ENCODE data around the gene DDR2.

Gene DDR2

DNA sequence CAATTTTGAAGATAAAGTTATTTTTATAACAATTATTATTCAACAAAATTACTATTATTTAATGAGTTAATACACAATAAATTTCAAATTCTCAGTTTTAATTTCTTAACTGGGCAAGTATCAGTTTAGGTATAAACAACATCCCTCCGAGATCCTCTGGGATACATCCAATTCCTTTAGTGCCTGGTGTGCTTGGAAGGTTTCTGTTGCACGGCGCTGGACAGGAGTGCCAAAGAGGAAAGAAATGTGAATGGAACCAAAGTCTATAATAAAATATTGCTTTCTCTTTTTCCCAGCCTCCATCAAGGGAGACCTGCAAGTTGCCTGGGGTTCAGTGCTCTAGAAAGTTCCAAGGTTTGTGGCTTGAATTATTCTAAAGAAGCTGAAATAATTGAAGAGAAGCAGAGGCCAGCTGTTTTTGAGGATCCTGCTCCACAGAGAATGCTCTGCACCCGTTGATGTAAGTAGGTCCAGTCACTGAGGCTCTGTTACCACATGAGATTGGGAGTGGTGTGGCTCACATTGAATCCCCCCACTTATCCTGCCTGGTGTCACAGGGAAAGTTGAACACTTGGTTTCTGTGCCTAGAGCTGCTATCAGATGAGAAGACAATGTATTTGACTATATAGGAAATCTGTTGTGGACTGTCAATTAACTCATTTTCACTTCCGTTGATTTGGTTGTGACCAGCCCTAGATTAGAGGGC, 22.8 kb downstream of the DDR2 start:
- Histone ChIP-seq H3K27me3 (replicated peaks; ENCODE audit: insufficient read depth, low read length) (no peaks in the 10 kb centered on the region), H3K4me1 (ENCODE audit: low read length) (no peaks in the 10 kb centered on the region), H3F3A (ENCODE audit: insufficient read depth, low read length) (no peaks in the 10 kb centered on the region), H2AFZ (ENCODE audit: low read length) (no peak overlapping the region), H4K20me1 (ENCODE audit: insufficient read depth, low read length) (no peaks in the 10 kb centered on the region), H3K36me3 (replicated peaks; ENCODE audit: insufficient read depth, low read length) (no peaks in the 10 kb centered on the region), H3K4me3 (ENCODE audit: low read length) (no peak overlapping the region), H3K9me2 (replicated peaks; ENCODE audit: insufficient read depth, low read length) (no peaks in the 10 kb centered on the region), H3K27ac (ENCODE audit: low read length) (no peak overlapping the region), H3K4me2 (ENCODE audit: low read depth, low read length) (no peak overlapping the region), H3K79me2 (ENCODE audit: low read length) (no peaks in the 10 kb centered on the region), H3K9ac (ENCODE audit: low read length) (no peak overlapping the region), H3K9me3 (replicated peaks; ENCODE audit: insufficient read depth, low read length) (no peaks in the 10 kb centered on the region)
- TF ChIP-seq CTCF (IDR thresholded peaks at IDR 0.05; ENCODE audit: low read length) = no peak
- TF ChIP-seq EZH2phosphoT487 (IDR thresholded peaks at IDR 0.05; ENCODE audit: low read length) = no peak
- no peak for TF ChIP-seq EZH2 (optimal IDR thresholded peaks at IDR 0.05; ENCODE audit: low read depth, low read length)
- DNase-seq = no peak

DNA sequence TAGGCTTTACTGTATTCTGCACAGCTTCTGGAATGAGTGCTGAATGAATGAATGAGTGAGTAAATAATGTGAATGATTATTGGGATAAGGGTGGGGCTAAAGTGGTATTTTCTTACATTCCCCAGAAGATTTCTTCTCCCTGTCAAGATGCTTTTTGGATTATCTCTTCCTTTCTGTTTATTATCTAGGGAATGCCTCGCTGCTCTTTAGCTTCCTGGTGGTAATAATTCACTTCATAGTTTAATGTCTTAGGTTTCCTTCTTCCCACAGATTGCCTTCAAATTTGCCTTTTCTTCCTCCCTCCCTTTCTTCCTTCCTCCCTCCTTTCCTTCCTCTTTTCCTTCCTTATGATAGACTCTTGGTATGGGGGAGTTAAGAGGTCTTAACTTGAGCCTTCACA, 24.0 kb downstream of the DDR2 start:
- no peaks in the 10 kb centered on the region for H3K36me3 ChIP-seq (replicated peaks; ENCODE audit: insufficient read depth, low read length)
- no peaks in the 10 kb centered on the region for H3K9me2 ChIP-seq (replicated peaks; ENCODE audit: insufficient read depth, low read length)
- H3K4me1 ChIP-seq (ENCODE audit: low read length) = no peaks in the 10 kb centered on the region
- H4K20me1 ChIP-seq (ENCODE audit: insufficient read depth, low read length) = no peaks in the 10 kb centered on the region
- H3K9ac ChIP-seq (ENCODE audit: low read length) = no peak overlapping the region
- H3K27me3 ChIP-seq (replicated peaks; ENCODE audit: insufficient read depth, low read length) = no peaks in the 10 kb centered on the region
- TF ChIP-seq EZH2phosphoT487 (IDR thresholded peaks at IDR 0.05; ENCODE audit: low read length) (no peak), EZH2 (optimal IDR thresholded peaks at IDR 0.05; ENCODE audit: low read depth, low read length) (no peak), CTCF (IDR thresholded peaks at IDR 0.05; ENCODE audit: low read length) (no peak)
- no peak overlapping the region for H3K27ac ChIP-seq (ENCODE audit: low read length)
- H3F3A ChIP-seq (ENCODE audit: insufficient read depth, low read length) = no peaks in the 10 kb centered on the region
- no peaks in the 10 kb centered on the region for H3K9me3 ChIP-seq (replicated peaks; ENCODE audit: insufficient read depth, low read length)
- H3K79me2 ChIP-seq (ENCODE audit: low read length) = no peaks in the 10 kb centered on the region
- no peak overlapping the region for H2AFZ ChIP-seq (ENCODE audit: low read length)
- H3K4me2 ChIP-seq (ENCODE audit: low read depth, low read length) = no peak overlapping the region
- no peak for DNase-seq
- H3K4me3 ChIP-seq (ENCODE audit: low read length) = no peak overlapping the region

DNA sequence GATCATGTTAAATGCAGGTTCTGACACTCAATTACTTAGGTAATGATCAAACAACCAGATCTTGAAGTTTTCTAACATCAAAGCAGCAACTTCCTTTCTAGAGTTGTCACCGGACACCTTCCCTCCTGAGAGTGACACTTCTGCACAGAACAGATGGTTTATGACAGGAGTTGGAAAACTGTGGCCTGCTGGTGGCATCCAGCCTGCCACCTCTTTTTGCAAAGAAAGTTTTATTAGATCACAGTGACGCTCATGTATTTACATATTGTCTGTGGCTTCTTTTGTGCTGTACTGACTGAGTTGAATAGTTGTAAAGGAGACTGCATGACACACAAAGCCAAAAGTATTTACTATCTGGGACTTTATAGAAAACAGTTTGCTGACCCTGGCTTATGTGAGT, 28.3 kb downstream of the DDR2 start:
- Histone ChIP-seq H3F3A (ENCODE audit: insufficient read depth, low read length) (no peaks in the 10 kb centered on the region), H3K27ac (ENCODE audit: low read length) (no peak overlapping the region), H3K4me3 (ENCODE audit: low read length) (no peak overlapping the region), H2AFZ (ENCODE audit: low read length) (no peak overlapping the region), H3K27me3 (replicated peaks; ENCODE audit: insufficient read depth, low read length) (no peaks in the 10 kb centered on the region), H3K9ac (ENCODE audit: low read length) (no peak overlapping the region), H4K20me1 (ENCODE audit: insufficient read depth, low read length) (no peaks in the 10 kb centered on the region), H3K36me3 (replicated peaks; ENCODE audit: insufficient read depth, low read length) (no peaks in the 10 kb centered on the region), H3K9me3 (replicated peaks; ENCODE audit: insufficient read depth, low read length) (no peaks in the 10 kb centered on the region), H3K4me1 (ENCODE audit: low read length) (peaks cover 9% of the 10 kb centered on the region; the same call in 1 of the 2 replicates), H3K9me2 (replicated peaks; ENCODE audit: insufficient read depth, low read length) (no peaks in the 10 kb centered on the region), H3K4me2 (ENCODE audit: low read depth, low read length) (no peak overlapping the region), H3K79me2 (ENCODE audit: low read length) (no peaks in the 10 kb centered on the region)
- DNase-seq = no peak
- TF ChIP-seq EZH2phosphoT487 (IDR thresholded peaks at IDR 0.05; ENCODE audit: low read length) (no peak), CTCF (IDR thresholded peaks at IDR 0.05; ENCODE audit: low read length) (no peak), EZH2 (optimal IDR thresholded peaks at IDR 0.05; ENCODE audit: low read depth, low read length) (no peak)
